ENCODE measurements around the gene BAZ1A.
"Not testable (repeated sequence)": the region's sequence is repeated elsewhere in the genome, so short reads cannot be mapped to it uniquely, and the experiment has no call there.

BAZ1A gene

GRCh38 chr14:34804933-34805332 lies 70.2 kb downstream of the BAZ1A start:
- H3K4me3 ChIP-seq (ENCODE audit: low read length) = no peak overlapping the region
- no peak for DNase-seq (ENCODE audit: low read depth)
- no peak for TF ChIP-seq CTCF (conservative IDR thresholded peaks at IDR 0.05; ENCODE audit: low read length)

- not testable (repeated sequence) for DNase-seq (ENCODE audit: low read depth); H3K4me3 ChIP-seq (ENCODE audit: low read length)
Measured at GRCh38 chr14:34798861-34799260, 76.3 kb downstream of the BAZ1A start.

DNA sequence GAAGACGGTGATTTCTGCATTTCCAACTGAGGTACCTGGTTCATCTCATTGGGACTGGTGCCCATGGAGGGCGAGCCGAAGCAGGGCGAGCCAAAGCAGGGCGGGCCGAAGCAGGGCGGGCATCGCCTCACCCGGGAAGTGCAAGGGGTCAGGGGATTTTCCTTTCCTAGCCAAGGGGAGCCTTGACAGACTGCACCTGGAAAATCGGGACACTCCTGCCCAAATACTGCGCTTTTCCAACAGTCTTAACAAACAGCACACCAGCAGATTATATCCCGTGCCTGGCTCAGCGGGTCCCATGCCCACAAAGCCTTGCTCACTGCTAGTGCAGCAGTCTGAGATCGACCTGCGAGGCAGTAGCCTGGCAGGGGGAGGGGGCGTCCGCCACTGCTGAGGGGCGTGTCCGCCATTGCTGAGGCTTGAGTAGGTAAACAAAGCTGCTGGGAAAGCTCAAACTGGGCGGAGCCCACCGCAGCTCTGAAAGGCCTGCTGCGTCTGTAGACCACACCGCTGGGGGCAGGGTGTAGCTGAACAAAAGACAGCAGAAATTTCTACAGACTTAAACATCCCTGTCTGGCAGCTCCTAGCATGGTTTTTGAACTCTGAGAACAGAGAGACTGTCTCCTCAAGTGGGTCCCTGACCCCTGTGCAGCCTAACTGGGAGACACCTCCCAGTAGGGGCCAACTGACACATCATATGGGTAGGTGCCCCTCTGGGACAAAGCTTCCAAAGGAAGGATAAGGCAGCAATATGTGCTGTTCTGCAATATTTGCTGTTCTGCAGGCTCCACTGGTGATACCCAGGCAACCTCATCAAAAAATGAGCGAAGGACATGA lies 77.2 kb downstream of the BAZ1A start:
- TF ChIP-seq CTCF (conservative IDR thresholded peaks at IDR 0.05; ENCODE audit: low read length) = no peak
- H3K4me3 ChIP-seq (ENCODE audit: low read length) = no peak overlapping the region
- DNase-seq (ENCODE audit: low read depth) = no peak

- DNase-seq (ENCODE audit: low read depth) = no peak
- no peak overlapping the region for H3K4me3 ChIP-seq (ENCODE audit: low read length)
- no peak for TF ChIP-seq CTCF (conservative IDR thresholded peaks at IDR 0.05; ENCODE audit: low read length)
Measured at GRCh38 chr14:34796902-34797301, 78.3 kb downstream of the BAZ1A start.

- H3K4me3 ChIP-seq (ENCODE audit: low read length) = no peak overlapping the region
- no peak for TF ChIP-seq CTCF (conservative IDR thresholded peaks at IDR 0.05; ENCODE audit: low read length)
- DNase-seq (ENCODE audit: low read depth) = no peak
Measured at GRCh38 chr14:34794941-34795340, 80.2 kb downstream of the BAZ1A start.

DNA sequence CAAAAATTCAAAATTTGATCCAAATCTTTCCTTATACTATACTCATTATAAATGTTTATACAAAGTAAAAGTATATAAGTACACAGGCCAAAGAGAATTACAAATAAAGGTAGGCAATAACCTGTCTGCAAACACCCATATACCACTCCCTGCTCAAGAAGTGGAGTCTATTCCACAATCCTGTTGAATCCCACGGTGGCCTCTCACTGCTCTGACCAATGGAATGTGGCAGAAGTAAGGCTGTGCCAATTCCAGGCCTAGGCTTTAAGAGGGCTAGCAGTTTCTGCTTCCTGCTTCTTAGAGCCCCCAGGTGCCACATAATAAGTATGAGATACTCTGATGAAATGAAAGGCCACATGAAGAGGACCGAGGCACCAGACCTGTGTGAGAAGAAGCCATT lies 80.9 kb downstream of the BAZ1A start:
- TF ChIP-seq CTCF (conservative IDR thresholded peaks at IDR 0.05; ENCODE audit: low read length) = no peak
- DNase-seq (ENCODE audit: low read depth) = peak; percentile 23
- H3K4me3 ChIP-seq (ENCODE audit: low read length) = no peak overlapping the region

GRCh38 chr14:34792598-34792997 lies 82.6 kb downstream of the BAZ1A start:
- no peak for TF ChIP-seq CTCF (conservative IDR thresholded peaks at IDR 0.05; ENCODE audit: low read length)
- DNase-seq (ENCODE audit: low read depth) = no peak
- H3K4me3 ChIP-seq (ENCODE audit: low read length) = no peak overlapping the region
